Activated B cell treated with CpG ODN at 0.5 μM for 24 hours (primary cell): ENCODE measurements around the gene AGAP1. TPM values are rescaled to one million over a fixed set of nuclear protein-coding genes. Genes with fewer than 3 reads are reported as not detected.

ENCODE experiments used
- ATAC-seq: fragments of 200-7000 bp; cut with Tn5 transposase; one replicate; pipeline ENCODE4 v1.10.0; 2021; ENCODE audit warnings: low read depth, mild to moderate bottlenecking, moderate library complexity
- CTCF ChIA-PET: fragments of 350-600 bp; sonication (Branson Sonifier 250); formaldehyde crosslinking; loops from one replicate; lab custom pipeline; 2021; ENCODE audit warnings: antibody characterized with exemption; lab: Charles Lee
- POLR2A ChIA-PET: fragments of 350-600 bp; sonication (Branson Sonifier 250); formaldehyde crosslinking; loops from one replicate; lab custom pipeline; 2021; ENCODE audit warnings: antibody characterized with exemption; lab: Charles Lee
- DNase-seq: peaks from one replicate; pipeline ENCODE4 v3.0.0; 2022
- H3K27ac Mint-ChIP-seq: one replicate; pipeline ENCODE4 v1.8.0; 2020; ENCODE audit warnings: mixed read lengths
- H3K27me3 Mint-ChIP-seq: one replicate; pipeline ENCODE4 v1.8.0; 2021; ENCODE audit warnings: mixed read lengths
- H3K36me3 Mint-ChIP-seq: one replicate; pipeline ENCODE4 v1.8.0; 2021; ENCODE audit warnings: low read depth, mixed read lengths
- H3K4me1 Mint-ChIP-seq: one replicate; pipeline ENCODE4 v1.8.0; 2021; ENCODE audit warnings: mixed read lengths
- H3K4me3 Mint-ChIP-seq: one replicate; pipeline ENCODE4 v1.8.0; 2020; ENCODE audit warnings: mild to moderate bottlenecking, mixed read lengths
- H3K9me3 Mint-ChIP-seq: one replicate; pipeline ENCODE4 v1.8.0; 2020; ENCODE audit warnings: mixed read lengths
- CTCF ChIP-seq: fragments of 200-600 bp; IDR thresholded peaks from one replicate; pipeline ENCODE4 v1.8.0; 2022; ENCODE audit warnings: antibody characterized with exemption, mild to moderate bottlenecking
- intact Hi-C: fragments of 100-400 bp; cut with micrococcal nuclease; formaldehyde crosslinking; loops from one replicate; pipeline ENCODE4 v1.15.1; 2024
- total RNA-seq: library from RNA; stranded (reverse); gene quantifications from 2 replicates; pipeline ENCODE4 v1.2.3, GENCODE V29; 2022

AGAP1 gene
- total RNA-seq, 1 donor from 2014 or later: not detected

- H3K4me3 Mint-ChIP-seq: no peak overlapping the region
- intact Hi-C loops: no loop called here
- no peaks in the 10 kb centered on the region for H3K36me3 Mint-ChIP-seq
- no peak for TF ChIP-seq CTCF
- H3K27me3 Mint-ChIP-seq: no peaks in the 10 kb centered on the region
- H3K4me1 Mint-ChIP-seq: no peaks in the 10 kb centered on the region
- H3K9me3 Mint-ChIP-seq: no peaks in the 10 kb centered on the region
- ChIA-PET POLR2A (no interaction called here), CTCF (no interaction called here)
- DNase-seq (no peak), ATAC-seq (no peak)
- no peak overlapping the region for H3K27ac Mint-ChIP-seq
These were observed 45.9 kb downstream of the AGAP1 start for GRCh38 chr2:235539773-235540172.

GRCh38 chr2:235541016-235541415 is 47.2 kb downstream of the AGAP1 start:
- CTCF ChIA-PET: no interaction called here
- H3K4me1 Mint-ChIP-seq: no peaks in the 10 kb centered on the region
- no peaks in the 10 kb centered on the region for H3K27me3 Mint-ChIP-seq
- ATAC-seq (no peak), DNase-seq (no peak)
- no peak for TF ChIP-seq CTCF
- H3K36me3 Mint-ChIP-seq: no peaks in the 10 kb centered on the region
- no peaks in the 10 kb centered on the region for H3K9me3 Mint-ChIP-seq
- POLR2A ChIA-PET: no interaction called here
- no peak overlapping the region for H3K4me3 Mint-ChIP-seq
- no peak overlapping the region for H3K27ac Mint-ChIP-seq
- intact Hi-C loops: no loop called here

- DNase-seq: no peak
- no peaks in the 10 kb centered on the region for H3K36me3 Mint-ChIP-seq
- CTCF ChIA-PET: no interaction called here
These were observed 48.2 kb downstream of the AGAP1 start for GRCh38 chr2:235541838-235542549.

GRCh38 chr2:235542733-235543127 is 48.9 kb downstream of the AGAP1 start:
- DNase-seq (no peak), ATAC-seq (no peak)
- intact Hi-C loops: no loop called here
- Mint-ChIP-seq H3K4me3 (no peak overlapping the region), H3K4me1 (no peaks in the 10 kb centered on the region), H3K27ac (no peak overlapping the region), H3K9me3 (no peaks in the 10 kb centered on the region), H3K27me3 (no peaks in the 10 kb centered on the region), H3K36me3 (no peaks in the 10 kb centered on the region)
- CTCF ChIA-PET: no interaction called here
- POLR2A ChIA-PET: no interaction called here
- TF ChIP-seq CTCF: no peak

More at GRCh38 chr2:235541838-235542549, 48.2 kb downstream of the AGAP1 start:
- Mint-ChIP-seq H3K4me3 (no peak overlapping the region), H3K9me3 (no peaks in the 10 kb centered on the region), H3K27me3 (no peaks in the 10 kb centered on the region), H3K4me1 (no peaks in the 10 kb centered on the region), H3K27ac (no peak overlapping the region)
- no peak for TF ChIP-seq CTCF
- intact Hi-C loops: no loop called here
- ATAC-seq: no peak
- POLR2A ChIA-PET: no interaction called here

- ChIA-PET POLR2A (no interaction called here), CTCF (no interaction called here)
- DNase-seq (no peak), ATAC-seq (no peak)
- Mint-ChIP-seq H3K9me3 (no peaks in the 10 kb centered on the region), H3K4me1 (no peaks in the 10 kb centered on the region), H3K36me3 (no peaks in the 10 kb centered on the region), H3K27ac (no peak overlapping the region), H3K27me3 (no peaks in the 10 kb centered on the region), H3K4me3 (no peak overlapping the region)
- intact Hi-C loops: no loop called here
- TF ChIP-seq CTCF: no peak
These were observed 49.4 kb downstream of the AGAP1 start for GRCh38 chr2:235543128-235543750.
